ENCODE data around the gene IL1RAPL1. TPM values are rescaled to one million over a fixed set of nuclear protein-coding genes. Genes with fewer than 3 reads are reported as not detected.
A peak's percentile ranks its signal among the peaks of the same experiment; 100 is the strongest.

Gene IL1RAPL1
- total RNA-seq, 3 donors from 2014 or later = 0.34 to 0.79 TPM; not detected in 1

DNA sequence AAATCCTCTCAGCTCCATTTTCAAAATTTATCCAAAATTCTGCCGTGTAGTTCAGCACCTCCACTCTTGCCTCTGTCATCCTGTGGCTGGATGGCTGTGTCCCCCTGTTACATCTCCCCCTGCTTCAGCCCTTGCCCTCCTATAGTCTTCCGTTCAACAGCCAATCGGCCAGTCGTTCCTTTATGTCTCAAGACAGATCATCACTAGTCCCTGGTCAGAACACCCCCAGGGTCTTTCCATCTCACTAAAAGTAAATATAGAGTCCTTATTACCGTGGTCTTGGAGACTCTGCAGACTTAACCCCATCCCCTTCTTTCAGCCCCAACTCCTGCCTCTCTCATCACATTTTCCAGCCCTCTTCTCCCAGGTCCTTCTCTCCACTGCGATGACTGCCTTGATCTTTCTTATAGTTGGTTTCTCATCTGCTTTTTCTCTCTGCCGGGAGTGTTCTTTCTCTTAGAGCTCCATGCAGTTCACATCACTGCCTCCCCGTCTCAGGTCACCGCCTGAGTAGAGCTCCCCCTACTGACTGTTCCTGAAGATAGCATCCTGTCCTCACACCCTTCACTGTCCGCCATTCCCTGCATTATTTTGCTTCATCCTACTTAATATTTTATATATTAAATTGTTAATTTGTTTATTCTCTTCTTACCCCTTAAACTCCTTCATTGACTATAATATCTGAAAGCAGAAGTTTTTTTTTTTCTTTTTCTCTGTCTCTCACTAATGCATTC lies 891.3 kb downstream of the IL1RAPL1 start:
- intact Hi-C loops (cut with DNase I, micrococcal nuclease) = no loop called here
- peak; percentile 83 for ATAC-seq
- H3K4me1 ChIP-seq (ENCODE audit: low read depth) = no peaks in the 10 kb centered on the region
- peak in 1 of 3 donors; percentile 22 for DNase-seq
- H3K4me3 ChIP-seq = no peak overlapping the region
- no peaks in the 10 kb centered on the region for H3K9me3 ChIP-seq
- H3K36me3 ChIP-seq (ENCODE audit: low read depth) = no peaks in the 10 kb centered on the region
- TF ChIP-seq, protein P1, sequence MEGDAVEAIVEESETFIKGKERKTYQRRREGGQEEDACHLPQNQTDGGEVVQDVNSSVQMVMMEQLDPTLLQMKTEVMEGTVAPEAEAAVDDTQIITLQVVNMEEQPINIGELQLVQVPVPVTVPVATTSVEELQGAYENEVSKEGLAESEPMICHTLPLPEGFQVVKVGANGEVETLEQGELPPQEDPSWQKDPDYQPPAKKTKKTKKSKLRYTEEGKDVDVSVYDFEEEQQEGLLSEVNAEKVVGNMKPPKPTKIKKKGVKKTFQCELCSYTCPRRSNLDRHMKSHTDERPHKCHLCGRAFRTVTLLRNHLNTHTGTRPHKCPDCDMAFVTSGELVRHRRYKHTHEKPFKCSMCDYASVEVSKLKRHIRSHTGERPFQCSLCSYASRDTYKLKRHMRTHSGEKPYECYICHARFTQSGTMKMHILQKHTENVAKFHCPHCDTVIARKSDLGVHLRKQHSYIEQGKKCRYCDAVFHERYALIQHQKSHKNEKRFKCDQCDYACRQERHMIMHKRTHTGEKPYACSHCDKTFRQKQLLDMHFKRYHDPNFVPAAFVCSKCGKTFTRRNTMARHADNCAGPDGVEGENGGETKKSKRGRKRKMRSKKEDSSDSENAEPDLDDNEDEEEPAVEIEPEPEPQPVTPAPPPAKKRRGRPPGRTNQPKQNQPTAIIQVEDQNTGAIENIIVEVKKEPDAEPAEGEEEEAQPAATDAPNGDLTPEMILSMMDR (IDR thresholded peaks at IDR 0.05) = peak; percentile 12

- TF ChIP-seq, protein P1 (IDR thresholded peaks at IDR 0.05) = no peak
- intact Hi-C loops (cut with DNase I, micrococcal nuclease) = no loop called here
- Histone ChIP-seq H3K36me3 (ENCODE audit: low read depth) (no peaks in the 10 kb centered on the region), H3K4me1 (ENCODE audit: low read depth) (no peaks in the 10 kb centered on the region), H3K4me3 (no peak overlapping the region), H3K9me3 (no peaks in the 10 kb centered on the region)
- ATAC-seq (no peak), DNase-seq (no peak)
These were observed 900.0 kb downstream of the IL1RAPL1 start for GRCh38 chrX:29487214-29487613.

DNA sequence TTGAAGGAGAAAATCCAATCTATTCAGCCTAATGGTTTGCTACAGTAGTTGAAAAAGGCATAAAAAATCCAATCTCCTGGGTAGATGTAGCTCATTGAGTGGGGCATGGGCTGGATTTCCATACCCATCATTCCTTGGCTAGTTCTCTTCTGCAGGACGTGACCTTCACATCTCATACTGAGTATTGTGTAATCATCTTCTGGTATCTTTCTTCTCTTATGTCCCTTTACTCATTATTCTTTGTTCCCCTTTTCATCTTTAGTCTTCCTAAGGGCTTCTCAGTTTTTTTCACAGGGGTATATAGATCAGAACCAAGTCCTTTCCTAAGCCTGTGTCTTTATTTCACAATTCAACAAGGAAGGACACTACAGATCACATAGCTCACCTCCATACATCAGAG lies 900.5 kb downstream of the IL1RAPL1 start:
- TF ChIP-seq, protein P1 (IDR thresholded peaks at IDR 0.05) = no peak
- no peaks in the 10 kb centered on the region for H3K9me3 ChIP-seq
- no peak for DNase-seq
- H3K4me3 ChIP-seq = no peak overlapping the region
- intact Hi-C loops (cut with DNase I, micrococcal nuclease) = no loop called here
- no peaks in the 10 kb centered on the region for H3K4me1 ChIP-seq (ENCODE audit: low read depth)
- H3K36me3 ChIP-seq (ENCODE audit: low read depth) = no peaks in the 10 kb centered on the region
- ATAC-seq = no peak

DNA sequence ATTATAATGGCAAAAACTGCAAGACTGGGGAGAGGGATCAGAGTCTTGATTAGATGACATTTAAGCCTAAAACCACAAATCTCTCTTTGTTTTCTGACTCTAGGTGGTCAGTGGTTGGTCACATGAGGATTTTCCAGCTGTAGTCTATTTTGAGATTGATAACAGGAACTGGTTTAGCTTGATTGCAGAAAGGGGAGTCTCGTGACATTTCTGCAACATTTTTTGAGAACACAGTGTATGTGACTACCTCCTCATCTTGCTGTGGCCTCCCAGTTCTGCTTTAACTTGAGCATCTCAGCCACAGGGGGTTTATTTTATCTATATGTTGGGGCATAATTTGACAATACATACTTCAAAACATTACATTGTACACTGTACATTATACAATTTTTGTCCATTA lies 901.7 kb downstream of the IL1RAPL1 start:
- ATAC-seq = no peak
- intact Hi-C loops (cut with DNase I, micrococcal nuclease) = no loop called here
- H3K36me3 ChIP-seq (ENCODE audit: low read depth) = no peaks in the 10 kb centered on the region
- peak in 1 of 3 donors; percentile 1 for DNase-seq
- no peaks in the 10 kb centered on the region for H3K9me3 ChIP-seq
- TF ChIP-seq, protein P1 (IDR thresholded peaks at IDR 0.05) = no peak
- H3K4me1 ChIP-seq (ENCODE audit: low read depth) = no peaks in the 10 kb centered on the region
- no peak overlapping the region for H3K4me3 ChIP-seq

GRCh38 chrX:29490606-29491005 lies 903.4 kb downstream of the IL1RAPL1 start:
- Histone ChIP-seq H3K4me3 (no peak overlapping the region), H3K36me3 (ENCODE audit: low read depth) (no peaks in the 10 kb centered on the region), H3K4me1 (ENCODE audit: low read depth) (no peaks in the 10 kb centered on the region), H3K9me3 (no peaks in the 10 kb centered on the region)
- TF ChIP-seq, protein P1 (IDR thresholded peaks at IDR 0.05) = no peak
- ATAC-seq (no peak), DNase-seq (no peak)
- intact Hi-C loops (cut with DNase I, micrococcal nuclease) = no loop called here

All from mucosa of descending colon (tissue), 3 donors.